RWPE2 (cell line): Measurements from ENCODE around the gene EWSR1.

ENCODE experiments used
- ATAC-seq: fragments of 200-7000 bp; cut with Tn5 transposase; 3 replicates; pipeline ENCODE4 v1.9.1; 2021; ENCODE audit warnings: low read depth
- DNase-seq: peaks from one replicate; pipeline ENCODE4 v3.0.0-alpha.2; 2020; ENCODE audit warnings: low spot score
- H3K27ac ChIP-seq: fragments of 450-650 bp; 2 replicates; pipeline ENCODE4 v1.5.1; 2017; ENCODE audit warnings: mild to moderate bottlenecking; ENCODE audit not compliant: poor library complexity, severe bottlenecking
- H3K27me3 ChIP-seq: fragments of 250-450 bp; sonication (Bioruptor Pico); 2 replicates; pipeline ENCODE4 v1.5.1; 2021; ENCODE audit warnings: mild to moderate bottlenecking, moderate library complexity; ENCODE audit not compliant: insufficient read depth, poor library complexity, severe bottlenecking
- H3K36me3 ChIP-seq: fragments of 250-450 bp; sonication (Bioruptor Pico); 2 replicates; pipeline ENCODE4 v1.5.1; 2020; ENCODE audit warnings: low read depth, mild to moderate bottlenecking, moderate library complexity
- H3K4me1 ChIP-seq: fragments of 250-450 bp; sonication (Bioruptor Pico); 2 replicates; pipeline ENCODE4 v1.5.1; 2021; ENCODE audit warnings: mild to moderate bottlenecking, moderate library complexity; ENCODE audit not compliant: insufficient read depth, poor library complexity, severe bottlenecking
- H3K4me3 ChIP-seq: fragments of 250-450 bp; sonication (Bioruptor Pico); 2 replicates; pipeline ENCODE4 v1.5.1; 2021; ENCODE audit warnings: mild to moderate bottlenecking, moderate library complexity; ENCODE audit not compliant: severe bottlenecking
- H3K9me3 ChIP-seq: fragments of 250-450 bp; sonication (Bioruptor Pico); 2 replicates; pipeline ENCODE4 v1.5.1; 2021; ENCODE audit warnings: mild to moderate bottlenecking, moderate library complexity; ENCODE audit not compliant: severe bottlenecking
- TF ChIP-seq, protein P1 (sequence below): fragments of 450-650 bp; IDR thresholded peaks from one replicate; pipeline ENCODE4 v1.5.1; 2017; ENCODE audit warnings: mild to moderate bottlenecking, moderate library complexity; ENCODE audit not compliant: poor library complexity, severe bottlenecking

Gene EWSR1

GRCh38 chr22:29272624-29273023, 4.6 kb downstream of the EWSR1 start:
- Histone ChIP-seq H3K9me3 (no peaks in the 10 kb centered on the region), H3K4me3 (no peak overlapping the region), H3K27me3 (no peaks in the 10 kb centered on the region), H3K36me3 (peaks cover 88% of the 10 kb centered on the region), H3K27ac (no peak overlapping the region), H3K4me1 (peaks cover 17% of the 10 kb centered on the region)
- no peak for DNase-seq
- no peak for ATAC-seq
- TF ChIP-seq, protein P1, sequence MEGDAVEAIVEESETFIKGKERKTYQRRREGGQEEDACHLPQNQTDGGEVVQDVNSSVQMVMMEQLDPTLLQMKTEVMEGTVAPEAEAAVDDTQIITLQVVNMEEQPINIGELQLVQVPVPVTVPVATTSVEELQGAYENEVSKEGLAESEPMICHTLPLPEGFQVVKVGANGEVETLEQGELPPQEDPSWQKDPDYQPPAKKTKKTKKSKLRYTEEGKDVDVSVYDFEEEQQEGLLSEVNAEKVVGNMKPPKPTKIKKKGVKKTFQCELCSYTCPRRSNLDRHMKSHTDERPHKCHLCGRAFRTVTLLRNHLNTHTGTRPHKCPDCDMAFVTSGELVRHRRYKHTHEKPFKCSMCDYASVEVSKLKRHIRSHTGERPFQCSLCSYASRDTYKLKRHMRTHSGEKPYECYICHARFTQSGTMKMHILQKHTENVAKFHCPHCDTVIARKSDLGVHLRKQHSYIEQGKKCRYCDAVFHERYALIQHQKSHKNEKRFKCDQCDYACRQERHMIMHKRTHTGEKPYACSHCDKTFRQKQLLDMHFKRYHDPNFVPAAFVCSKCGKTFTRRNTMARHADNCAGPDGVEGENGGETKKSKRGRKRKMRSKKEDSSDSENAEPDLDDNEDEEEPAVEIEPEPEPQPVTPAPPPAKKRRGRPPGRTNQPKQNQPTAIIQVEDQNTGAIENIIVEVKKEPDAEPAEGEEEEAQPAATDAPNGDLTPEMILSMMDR = no peak

- H3K4me3 ChIP-seq = no peak overlapping the region
- peaks cover 15% of the 10 kb centered on the region for H3K4me1 ChIP-seq
- no peak for ATAC-seq
- no peak for DNase-seq
- peaks cover 100% of the 10 kb centered on the region for H3K36me3 ChIP-seq
- no peak overlapping the region for H3K27ac ChIP-seq
- H3K27me3 ChIP-seq = no peaks in the 10 kb centered on the region
- TF ChIP-seq, protein P1 = no peak
- H3K9me3 ChIP-seq = no peaks in the 10 kb centered on the region
Observed at GRCh38 chr22:29275167-29275566, 7.1 kb downstream of the EWSR1 start.

DNA sequence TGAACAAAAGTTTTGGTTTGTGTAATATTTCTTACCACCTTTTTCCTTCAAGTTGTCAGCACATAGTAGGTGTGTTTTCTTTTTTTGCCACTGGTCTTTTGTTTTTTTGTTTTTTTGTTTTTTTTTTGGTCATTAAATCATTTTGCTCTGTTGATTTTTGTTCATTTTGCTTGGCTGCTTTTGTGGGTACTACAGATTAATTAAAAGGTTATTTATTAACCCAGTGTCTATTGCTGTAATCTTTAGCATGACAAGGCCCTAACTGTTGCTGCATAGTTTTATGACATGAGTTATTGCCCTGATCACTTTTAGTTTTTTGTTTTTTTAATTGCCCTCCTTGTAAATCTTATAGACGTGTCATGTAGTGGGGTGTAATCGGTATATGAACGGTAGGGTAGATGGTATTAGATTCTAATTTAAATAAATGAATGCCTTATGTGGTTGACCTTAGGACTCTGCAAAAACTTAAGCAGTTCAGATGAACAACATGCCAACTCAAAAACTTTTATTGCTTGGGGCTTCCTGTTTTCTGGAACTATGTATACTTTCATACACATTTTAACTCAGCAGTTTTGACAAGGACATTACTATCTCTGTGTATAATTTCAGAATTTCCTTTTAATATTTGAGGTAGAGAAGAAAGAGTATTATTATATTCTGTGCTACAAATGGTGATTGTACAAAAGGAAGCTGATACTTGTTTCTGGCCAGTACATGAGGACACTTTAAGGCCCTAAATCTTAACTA, 7.9 kb downstream of the EWSR1 start:
- Histone ChIP-seq H3K27ac (no peak overlapping the region), H3K4me3 (no peak overlapping the region), H3K9me3 (no peaks in the 10 kb centered on the region), H3K4me1 (peaks cover 6% of the 10 kb centered on the region), H3K36me3 (peaks cover 98% of the 10 kb centered on the region), H3K27me3 (no peaks in the 10 kb centered on the region)
- TF ChIP-seq, protein P1 = no peak
- ATAC-seq (no peak), DNase-seq (no peak)

GRCh38 chr22:29277927-29278326, 9.9 kb downstream of the EWSR1 start:
- ATAC-seq = no peak
- Histone ChIP-seq H3K27ac (no peak overlapping the region), H3K36me3 (peaks cover 98% of the 10 kb centered on the region), H3K4me1 (no peaks in the 10 kb centered on the region), H3K9me3 (no peaks in the 10 kb centered on the region), H3K4me3 (no peak overlapping the region), H3K27me3 (no peaks in the 10 kb centered on the region)
- TF ChIP-seq, protein P1 = no peak
- DNase-seq = no peak

DNA sequence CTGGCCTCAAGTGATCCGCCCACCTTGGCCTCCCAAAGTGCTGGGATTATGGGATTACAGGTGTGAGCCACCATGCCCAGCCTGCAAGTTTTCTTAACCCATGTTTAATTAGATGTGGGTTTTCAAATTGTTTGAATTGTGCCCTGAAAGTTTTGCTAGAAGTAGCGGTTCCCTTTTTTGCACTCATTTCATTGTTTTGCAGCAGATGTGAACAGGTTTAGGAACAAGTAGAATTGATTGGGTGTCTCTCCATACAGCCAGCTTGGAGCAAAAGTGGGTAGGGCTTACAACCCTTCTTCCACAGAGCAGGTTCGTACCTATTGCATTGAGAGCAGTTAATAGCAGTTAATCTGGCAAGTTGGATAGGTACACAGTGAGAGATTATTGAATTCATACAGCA, 16.1 kb downstream of the EWSR1 start:
- H3K27me3 ChIP-seq = no peaks in the 10 kb centered on the region
- no peaks in the 10 kb centered on the region for H3K9me3 ChIP-seq
- TF ChIP-seq, protein P1 = no peak
- no peaks in the 10 kb centered on the region for H3K4me1 ChIP-seq
- H3K27ac ChIP-seq = no peak overlapping the region
- H3K36me3 ChIP-seq = peaks cover 98% of the 10 kb centered on the region
- H3K4me3 ChIP-seq = no peak overlapping the region
- no peak for ATAC-seq
- DNase-seq = no peak
